ENCODE data around the gene BLACAT1. TPM values are rescaled to one million over a fixed set of nuclear protein-coding genes. Genes with fewer than 3 reads are reported as not detected.

Gene BLACAT1
- polyA plus RNA-seq, 3 donors: not detected

GRCh38 chr1:205474571-205474970 is 18.7 kb upstream of the BLACAT1 start:
- H3K27me3 ChIP-seq (ENCODE audit: control insufficient read depth in 2 of 2, insufficient read depth in 2 of 2, low read length in 2 of 2): peaks cover 0 to 10% of the 10 kb centered on the region in 2 donors
- TF ChIP-seq CTCF (IDR thresholded peaks at IDR 0.05): no peak
- no peak overlapping the region for H3K4me3 ChIP-seq (replicated peaks in 1 of 3; ENCODE audit: low read depth in 2 of 3, low read length in 3 of 3)
- H3K79me2 ChIP-seq (ENCODE audit: insufficient read depth, low read length): no peaks in the 10 kb centered on the region
- H3K9ac ChIP-seq (ENCODE audit: insufficient read depth, low read length, poor library complexity, severe bottlenecking): no peak overlapping the region
- Mint-ChIP-seq H3K36me3 (no peaks in the 10 kb centered on the region), H3K4me1 (no peaks in the 10 kb centered on the region), H3K27me3 (ENCODE audit: low read depth in 3 of 3) (peaks cover 20 to 37% (median 20%) of the 10 kb centered on the region in 3 donors), H3K9me3 (peaks cover 9 to 27% (median 19%) of the 10 kb centered on the region in 7 donors), H3K4me3 (no peak overlapping the region), H3K27ac (no peak overlapping the region)
- no CpG with 5 or more reads among the region's 3 CpGs for WGBS (ENCODE audit: insufficient coverage)
- no peaks in the 10 kb centered on the region for H4K20me1 ChIP-seq (ENCODE audit: insufficient read depth, low read length)
- no peaks in the 10 kb centered on the region for H3K4me1 ChIP-seq (ENCODE audit: control insufficient read depth in 1 of 2, insufficient read depth in 2 of 2, low read length in 2 of 2)
- H3K27ac ChIP-seq (ENCODE audit: low read depth in 1 of 2, low read length in 2 of 2): no peak overlapping the region
- no peaks in the 10 kb centered on the region for H3K36me3 ChIP-seq (replicated peaks in 1 of 2; ENCODE audit: control insufficient read depth in 1 of 2, insufficient read depth in 2 of 2, low read length in 2 of 2)
- DNase-seq: no peak
- H3K9me3 ChIP-seq (replicated peaks in 1 of 2; ENCODE audit: control insufficient read depth in 1 of 2, insufficient read depth in 1 of 2, low read length in 2 of 2): peaks cover 12 to 17% of the 10 kb centered on the region in 2 donors
- intact Hi-C loops (cut with micrococcal nuclease): no loop called here
- H2AFZ ChIP-seq (ENCODE audit: insufficient read depth, low read depth, low read length, poor library complexity, severe bottlenecking): no peak overlapping the region
- no peak overlapping the region for H3K4me2 ChIP-seq (replicated peaks; ENCODE audit: extremely low read depth, low read length, poor library complexity, severe bottlenecking)

GRCh38 chr1:205473966-205474365 is 18.1 kb upstream of the BLACAT1 start:
- Histone ChIP-seq H3K36me3 (replicated peaks in 1 of 2; ENCODE audit: control insufficient read depth in 1 of 2, insufficient read depth in 2 of 2, low read length in 2 of 2) (no peaks in the 10 kb centered on the region), H4K20me1 (ENCODE audit: insufficient read depth, low read length) (no peaks in the 10 kb centered on the region), H3K4me1 (ENCODE audit: control insufficient read depth in 1 of 2, insufficient read depth in 2 of 2, low read length in 2 of 2) (no peaks in the 10 kb centered on the region), H3K4me3 (replicated peaks in 1 of 3; ENCODE audit: low read depth in 2 of 3, low read length in 3 of 3) (no peak overlapping the region), H2AFZ (ENCODE audit: insufficient read depth, low read depth, low read length, poor library complexity, severe bottlenecking) (no peak overlapping the region), H3K27me3 (ENCODE audit: control insufficient read depth in 2 of 2, insufficient read depth in 2 of 2, low read length in 2 of 2) (peaks cover 0 to 16% of the 10 kb centered on the region in 2 donors), H3K9ac (ENCODE audit: insufficient read depth, low read length, poor library complexity, severe bottlenecking) (no peak overlapping the region), H3K9me3 (replicated peaks in 1 of 2; ENCODE audit: control insufficient read depth in 1 of 2, insufficient read depth in 1 of 2, low read length in 2 of 2) (peaks cover 12 to 17% of the 10 kb centered on the region in 2 donors), H3K4me2 (replicated peaks; ENCODE audit: extremely low read depth, low read length, poor library complexity, severe bottlenecking) (no peak overlapping the region), H3K79me2 (ENCODE audit: insufficient read depth, low read length) (no peaks in the 10 kb centered on the region), H3K27ac (ENCODE audit: low read depth in 1 of 2, low read length in 2 of 2) (no peak overlapping the region)
- H3K27me3 Mint-ChIP-seq (ENCODE audit: low read depth in 3 of 3): peaks cover 16 to 32% (median 19%) of the 10 kb centered on the region in 3 donors
- WGBS (ENCODE audit: insufficient coverage): 98% methylated on average over 4 of the region's 7 CpGs
- H3K4me3 Mint-ChIP-seq: no peak overlapping the region
- no peak for TF ChIP-seq CTCF (IDR thresholded peaks at IDR 0.05)
- intact Hi-C loops (cut with micrococcal nuclease): no loop called here
- no peak overlapping the region for H3K27ac Mint-ChIP-seq
- H3K9me3 Mint-ChIP-seq: peaks cover 9 to 27% (median 19%) of the 10 kb centered on the region in 7 donors
- no peaks in the 10 kb centered on the region for H3K36me3 Mint-ChIP-seq
- no peak for DNase-seq
- H3K4me1 Mint-ChIP-seq: no peaks in the 10 kb centered on the region

Data from CD14-positive monocyte (primary cell).